GM13976 (cell line): Measurements from ENCODE around the gene ORC5.
A peak's percentile ranks its signal among the peaks of the same experiment; 100 is the strongest.
"Not testable (repeated sequence)": the region's sequence is repeated elsewhere in the genome, so short reads cannot be mapped to it uniquely, and the experiment has no call there.

ENCODE experiments used
- DNase-seq: peaks from one replicate; pipeline ENCODE4 v3.0.0; 2012; ENCODE audit warnings: low spot score
- CTCF ChIP-seq: IDR thresholded peaks from 2 replicates; pipeline ENCODE4 v1.5.1; 2012; ENCODE audit warnings: borderline replicate concordance, mild to moderate bottlenecking; ENCODE audit not compliant: insufficient read depth; ENCODE audit errors: extremely low read depth, missing control alignments, control extremely low read depth
- in situ Hi-C: fragments of 300-500 bp; cut with MboI; formaldehyde crosslinking; loops from one replicate; pipeline ENCODE4 v1.12.0; 2022; ENCODE audit warnings: low sequenced_read_pairs, mixed read lengths, inconsistent platforms; ENCODE audit not compliant: unreplicated experiment

ORC5 gene

GRCh38 chr7:104196161-104196560 lies 11.7 kb downstream of the ORC5 start:
- in situ Hi-C loops = no loop called here
- no peak for TF ChIP-seq CTCF
- DNase-seq = no peak

- TF ChIP-seq CTCF = no peak
- in situ Hi-C loops = no loop called here
- DNase-seq = no peak
Measured at GRCh38 chr7:104192434-104192833, 15.4 kb downstream of the ORC5 start.

GRCh38 chr7:104185346-104185745 lies 22.5 kb downstream of the ORC5 start:
- no peak for DNase-seq
- in situ Hi-C loops = no loop called here
- TF ChIP-seq CTCF = no peak

GRCh38 chr7:104179178-104179577 lies 28.6 kb downstream of the ORC5 start:
- no peak for DNase-seq
- in situ Hi-C loops = no loop called here
- no peak for TF ChIP-seq CTCF

GRCh38 chr7:104177565-104178083 lies 30.2 kb downstream of the ORC5 start:
- in situ Hi-C loops, DNase-seq: not testable (repeated sequence)

GRCh38 chr7:104176332-104176731 lies 31.5 kb downstream of the ORC5 start:
- DNase-seq = no peak
- TF ChIP-seq CTCF = no peak
- in situ Hi-C loops = no loop called here

GRCh38 chr7:104175361-104175984 lies 32.3 kb downstream of the ORC5 start:
- peak; percentile 11 for DNase-seq
- in situ Hi-C loops = no loop called here
- TF ChIP-seq CTCF = no peak
